Activated naive CD8-positive, alpha-beta T cell treated with anti-CD3 and anti-CD28 coated beads, Interleukin-2, amount 10 ng/mL, durations not matched to agents 7 days and 5 days (primary cell): ENCODE results near the gene RDH16. TPM values are rescaled to one million over a fixed set of nuclear protein-coding genes. Genes with fewer than 3 reads are reported as not detected.

Experiments
- ATAC-seq: fragments of 150-1000 bp; cut with Tn5 transposase; one replicate; pipeline ENCODE4 v1.10.0; 2021; ENCODE audit warnings: low read depth, moderate library complexity
- POLR2A ChIA-PET: fragments of 350-600 bp; sonication (Branson Sonifier 250); formaldehyde crosslinking; loops from one replicate; lab custom pipeline; 2021; ENCODE audit warnings: antibody characterized with exemption; lab: Charles Lee
- DNase-seq: peaks from one replicate; pipeline ENCODE4 v3.0.0; 2021
- H3K27ac Mint-ChIP-seq: one replicate; pipeline ENCODE4 v1.8.0; 2022; ENCODE audit warnings: mild to moderate bottlenecking, mixed read lengths
- H3K27me3 Mint-ChIP-seq: one replicate; pipeline ENCODE4 v1.8.0; 2022; ENCODE audit warnings: mild to moderate bottlenecking, moderate library complexity, mixed read lengths
- H3K36me3 Mint-ChIP-seq: one replicate; pipeline ENCODE4 v1.8.0; 2021; ENCODE audit warnings: mild to moderate bottlenecking, mixed read lengths
- H3K4me1 Mint-ChIP-seq: one replicate; pipeline ENCODE4 v1.8.0; 2021; ENCODE audit warnings: mixed read lengths
- H3K4me3 Mint-ChIP-seq: one replicate; pipeline ENCODE4 v1.8.0; 2022; ENCODE audit warnings: mild to moderate bottlenecking, moderate library complexity, mixed read lengths
- H3K9me3 Mint-ChIP-seq: one replicate; pipeline ENCODE4 v1.8.0; 2021; ENCODE audit warnings: mixed read lengths
- total RNA-seq, 2 experiments: library from RNA; stranded (reverse); gene quantifications; one replicate each; pipeline ENCODE4 v1.2.3, GENCODE V29; 2021

The RDH16 gene, protein sequence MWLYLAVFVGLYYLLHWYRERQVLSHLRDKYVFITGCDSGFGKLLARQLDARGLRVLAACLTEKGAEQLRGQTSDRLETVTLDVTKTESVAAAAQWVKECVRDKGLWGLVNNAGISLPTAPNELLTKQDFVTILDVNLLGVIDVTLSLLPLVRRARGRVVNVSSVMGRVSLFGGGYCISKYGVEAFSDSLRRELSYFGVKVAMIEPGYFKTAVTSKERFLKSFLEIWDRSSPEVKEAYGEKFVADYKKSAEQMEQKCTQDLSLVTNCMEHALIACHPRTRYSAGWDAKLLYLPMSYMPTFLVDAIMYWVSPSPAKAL
- total RNA-seq, result under 1 TPM; 0.62 to 0.69 TPM

DNA sequence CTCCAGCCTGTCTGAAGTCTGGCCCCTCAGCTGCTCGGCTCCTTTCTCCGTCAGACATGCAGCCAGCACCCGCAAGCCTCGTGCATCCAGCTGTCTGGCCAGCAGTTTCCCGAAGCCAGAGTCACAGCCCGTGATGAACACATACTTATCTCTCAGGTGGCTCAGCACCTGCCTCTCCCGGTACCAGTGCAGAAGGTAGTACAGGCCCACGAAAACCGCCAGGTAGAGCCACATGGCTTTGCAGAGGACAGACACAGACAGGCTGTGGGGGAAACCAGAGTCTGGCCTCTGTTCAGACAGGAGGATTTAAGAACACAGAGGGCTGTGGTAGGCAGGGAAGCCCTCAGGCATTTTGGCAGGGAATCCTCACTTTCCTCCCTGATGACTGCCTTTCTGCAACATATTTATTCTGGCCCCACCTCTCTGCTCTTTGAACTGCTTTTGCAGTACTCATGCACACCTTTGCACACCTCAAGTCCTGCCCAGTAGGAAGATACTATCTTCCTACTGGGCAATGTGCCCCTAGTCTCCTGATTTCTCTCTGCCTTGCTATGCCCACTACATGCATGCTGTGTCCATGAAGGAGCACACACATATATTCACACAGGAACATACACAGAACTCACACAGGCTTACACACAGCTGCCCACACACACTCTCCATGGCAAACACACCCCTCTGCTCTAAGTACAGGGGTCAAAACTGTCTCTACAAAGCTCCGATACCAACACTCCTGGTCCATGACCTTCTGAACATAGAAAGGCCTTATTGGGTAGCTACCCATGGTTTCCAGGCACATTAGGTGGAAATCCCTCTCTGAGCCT, at the start of gene RDH16:
TSS of gene RDH16 (minus strand) at position 380 of the 824 bp plus-strand sequence. CDS start at position 234, 146 bp downstream.
- H3K36me3 Mint-ChIP-seq, result no peaks in the 10 kb centered on the region
- DNase-seq, result no peak
- no peaks in the 10 kb centered on the region for H3K4me1 Mint-ChIP-seq
- H3K27ac Mint-ChIP-seq, result no peak within 1 kb of the TSS
- no peak for ATAC-seq
- H3K27me3 Mint-ChIP-seq, result peaks cover 5% of the 10 kb centered on the region
- peaks cover 11% of the 10 kb centered on the region for H3K9me3 Mint-ChIP-seq
- POLR2A ChIA-PET, result no interaction called here
- H3K4me3 Mint-ChIP-seq, result no peak within 1 kb of the TSS

DNA sequence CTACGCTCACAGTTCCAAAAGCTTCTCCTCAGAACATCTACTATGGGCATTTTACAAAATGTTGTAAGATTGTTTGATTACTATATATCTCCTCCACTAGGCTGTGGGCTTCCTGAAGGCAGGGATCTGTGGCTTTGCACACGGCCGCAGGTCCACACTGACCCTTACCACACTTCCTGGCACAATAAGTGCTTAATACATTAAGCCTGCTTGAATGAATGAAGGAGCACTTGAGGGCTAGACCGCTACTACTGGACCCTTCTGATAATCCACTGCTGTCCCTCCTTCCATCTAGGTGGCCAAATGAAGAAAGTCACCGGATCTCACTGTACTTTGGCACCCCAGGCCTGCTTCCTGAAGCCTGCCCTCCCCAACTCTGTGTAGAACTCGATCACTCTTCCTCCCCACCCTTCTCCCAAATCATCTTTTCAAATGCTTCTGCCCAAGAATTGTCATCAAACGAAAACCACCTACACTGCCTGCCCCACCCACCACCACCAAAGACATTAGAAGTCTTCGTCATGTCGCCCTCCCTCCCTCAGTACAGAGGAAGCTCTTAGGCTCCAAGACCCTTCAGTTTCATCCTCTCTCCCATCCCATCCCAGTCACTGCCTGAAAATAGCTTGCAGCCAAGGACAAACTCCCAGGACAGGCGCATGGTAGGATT, 49.5 kb upstream of the RDH16 start:
- Mint-ChIP-seq H3K27me3 (no peaks in the 10 kb centered on the region), H3K4me1 (peaks cover 48% of the 10 kb centered on the region)
- ATAC-seq, result no peak

DNA sequence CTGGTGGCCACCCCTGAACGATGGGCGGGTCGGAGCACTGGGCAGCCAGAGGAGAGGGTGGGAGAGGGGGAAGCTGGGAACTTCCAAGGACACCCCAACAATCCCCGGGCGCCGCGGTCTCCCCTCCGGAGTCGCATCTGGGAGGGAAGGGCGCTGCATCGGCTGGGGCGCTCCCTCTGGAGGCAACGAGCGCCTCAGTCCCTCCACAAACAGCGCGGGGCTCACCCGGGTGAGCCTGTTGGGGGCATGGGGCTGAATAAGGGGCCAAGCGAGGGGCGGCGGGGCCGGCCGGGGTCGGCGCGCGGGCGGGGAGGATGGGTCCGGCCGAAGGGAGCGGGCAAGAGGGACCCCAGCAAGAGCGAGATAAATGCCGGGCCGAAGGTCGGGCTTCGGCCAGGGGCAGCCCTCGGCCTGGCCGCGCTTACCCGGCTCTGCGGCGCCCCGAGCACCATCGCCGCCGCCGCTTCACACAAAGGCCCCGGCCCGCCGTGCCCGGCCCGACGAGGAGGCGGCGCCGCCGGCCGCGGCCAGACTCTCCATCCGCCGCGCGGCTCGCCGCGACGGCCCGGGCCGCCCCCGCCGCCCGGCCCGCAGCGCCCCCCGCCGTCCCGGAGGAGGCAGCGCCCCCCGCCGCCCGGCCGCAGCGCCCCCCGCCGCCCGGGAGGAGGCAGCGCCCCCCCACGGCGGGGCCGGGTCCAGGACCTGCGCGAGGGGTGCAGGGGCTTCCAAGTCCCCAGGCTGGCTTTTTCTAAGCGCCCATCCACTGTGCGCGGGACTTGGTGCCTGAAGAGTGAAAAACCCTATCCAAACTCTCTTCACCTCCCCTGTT, 48.8 kb upstream of the RDH16 start, which contains the start of gene ZBTB39:
TSS of gene ZBTB39 (minus strand) at position 567 of the 829 bp plus-strand sequence. CDS start 1,629 bp downstream, outside the sequence.
- POLR2A ChIA-PET, result interaction anchor here (1.0 to 2.9 kb wide), 4 partner anchors 63 to 105 kb away, joined by 3 to 14 read pairs (median 4); partner anchors contain the start of genes NEMP1 and STAT6
- ATAC-seq (peak; percentile 74), DNase-seq (peak; percentile 86)
- Mint-ChIP-seq H3K4me1 (peaks cover 46% of the 10 kb centered on the region), H3K9me3 (no peaks in the 10 kb centered on the region), H3K27me3 (no peaks in the 10 kb centered on the region), H3K36me3 (peaks cover 13% of the 10 kb centered on the region), H3K4me3 (peak within 1 kb of the TSS; percentile 94), H3K27ac (peak within 1 kb of the TSS; percentile 87)

More for the DNA sequence above, 49.5 kb upstream of the RDH16 start:
- POLR2A ChIA-PET, result interaction anchor here (1.0 to 2.5 kb wide), 3 partner anchors 62 to 105 kb away, joined by 3 to 23 read pairs (median 3); partner anchors contain the start of gene STAT6
- no peaks in the 10 kb centered on the region for H3K9me3 Mint-ChIP-seq
- DNase-seq, result no peak
- H3K4me3 Mint-ChIP-seq, result peak overlapping the region; percentile 79
- peaks cover 13% of the 10 kb centered on the region for H3K36me3 Mint-ChIP-seq
- H3K27ac Mint-ChIP-seq, result peak overlapping the region; percentile 87

DNA sequence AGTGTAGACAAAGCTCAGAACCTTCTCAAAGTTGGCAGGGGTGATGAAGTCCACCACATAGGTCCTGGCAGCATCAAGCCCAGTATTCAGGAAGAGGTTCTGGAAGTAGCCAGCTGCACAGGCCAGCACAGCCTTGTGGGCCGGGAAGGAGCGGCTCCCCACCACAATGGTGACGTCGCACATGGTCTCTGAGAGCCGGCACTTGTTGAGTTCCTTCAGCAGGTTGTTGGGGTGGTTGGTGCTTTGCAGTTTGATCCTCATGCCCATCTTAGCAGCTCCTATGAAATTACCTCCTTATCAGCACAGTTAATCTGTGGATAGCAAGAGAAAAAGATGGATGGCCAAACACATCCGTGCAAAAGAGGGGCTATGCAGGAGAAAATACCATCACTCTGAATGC, 47.2 kb upstream of the RDH16 start:
- no peak for ATAC-seq
- Mint-ChIP-seq H3K9me3 (no peaks in the 10 kb centered on the region), H3K4me3 (peak overlapping the region; percentile 94), H3K4me1 (peaks cover 48% of the 10 kb centered on the region), H3K27ac (no peak overlapping the region), H3K27me3 (no peaks in the 10 kb centered on the region), H3K36me3 (peaks cover 17% of the 10 kb centered on the region)
- DNase-seq, result no peak
- POLR2A ChIA-PET, result interaction anchor here (1.6 to 2.9 kb wide), 2 partner anchors 74 to 107 kb away, joined by 4 to 14 read pairs; partner anchors contain the start of genes NEMP1 and STAT6

DNA sequence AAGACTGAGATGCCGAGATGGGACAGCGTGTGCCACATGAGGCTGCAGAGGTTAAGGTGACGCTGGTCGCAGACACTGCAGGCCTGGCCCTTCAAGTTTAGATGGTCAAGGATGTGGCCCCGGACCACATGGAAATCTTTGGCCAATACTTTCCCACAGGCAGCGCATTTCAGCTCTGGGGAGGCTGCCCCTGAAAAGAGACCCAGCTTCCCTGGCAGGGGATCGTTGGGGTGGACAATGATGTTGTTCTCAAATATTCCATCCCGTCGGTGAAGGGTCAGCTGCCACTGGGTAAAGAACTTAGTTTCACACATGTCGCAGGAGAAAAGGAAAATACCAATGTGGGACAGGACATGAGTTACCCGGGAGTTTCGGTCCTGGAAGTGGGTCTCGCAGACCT, 46.0 kb upstream of the RDH16 start:
- ATAC-seq (no peak), DNase-seq (no peak)
- H3K27ac Mint-ChIP-seq, result no peak overlapping the region
- no peaks in the 10 kb centered on the region for H3K27me3 Mint-ChIP-seq
- POLR2A ChIA-PET, result interaction anchor here (2.9 kb wide), 1 partner anchor 108 kb away, joined by 14 read pairs; the partner anchor contains the start of gene STAT6
- H3K4me1 Mint-ChIP-seq, result peaks cover 54% of the 10 kb centered on the region
- no peak overlapping the region for H3K4me3 Mint-ChIP-seq
- H3K9me3 Mint-ChIP-seq, result no peaks in the 10 kb centered on the region
- H3K36me3 Mint-ChIP-seq, result peaks cover 21% of the 10 kb centered on the region

DNA sequence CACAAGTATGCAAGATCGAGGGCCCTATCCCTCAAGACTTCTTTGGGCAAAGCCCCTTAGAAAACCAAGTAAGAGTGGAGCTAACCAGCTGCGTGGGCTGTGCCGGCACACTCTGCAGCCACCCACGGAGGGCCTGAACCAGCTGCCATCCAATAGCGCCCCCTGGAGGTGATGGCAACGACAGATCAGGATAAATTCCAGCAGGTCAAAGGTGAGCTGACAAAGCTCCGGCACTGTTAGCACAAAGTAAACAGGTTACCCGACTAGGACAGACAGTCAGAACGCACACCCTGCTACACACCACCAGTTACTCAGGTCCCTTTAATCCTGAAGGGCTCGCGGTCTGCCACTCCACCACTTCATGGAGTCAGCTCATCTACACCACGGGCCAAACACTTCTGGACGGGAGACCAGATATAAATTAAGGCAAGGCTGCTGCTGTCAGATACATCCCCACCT, 44.1 kb upstream of the RDH16 start:
- POLR2A ChIA-PET, result interaction anchor here (0.8 kb wide), 1 partner anchor 111 kb away, joined by 3 read pairs; no protein-coding TSS in a partner anchor

DNA sequence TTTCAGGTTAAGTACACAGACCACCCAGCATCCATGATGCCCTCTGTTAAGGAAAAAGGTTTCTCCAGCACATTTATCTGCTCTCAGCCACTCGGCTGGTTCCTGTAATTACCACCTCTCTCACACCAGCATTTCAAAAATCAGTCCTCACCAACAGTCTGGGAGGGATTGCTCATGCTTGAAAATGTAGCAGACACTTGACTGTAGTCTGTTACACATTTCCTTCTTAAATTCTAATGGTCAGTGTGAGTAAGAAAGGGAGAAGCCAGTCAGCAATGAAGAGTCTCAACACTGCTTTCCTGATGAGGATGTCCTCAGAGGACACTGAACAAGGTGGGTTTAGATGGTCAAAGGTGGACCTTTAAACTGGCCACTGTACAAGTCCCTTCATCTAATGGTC, 43.0 kb upstream of the RDH16 start:
- ATAC-seq (no peak), DNase-seq (no peak)
- Mint-ChIP-seq H3K27ac (peak overlapping the region; percentile 23), H3K36me3 (peaks cover 23% of the 10 kb centered on the region), H3K9me3 (no peaks in the 10 kb centered on the region), H3K27me3 (no peaks in the 10 kb centered on the region), H3K4me1 (peaks cover 40% of the 10 kb centered on the region), H3K4me3 (no peak overlapping the region)
- POLR2A ChIA-PET, result interaction anchor here (1.0 kb wide), 1 partner anchor 65 kb away, joined by 4 read pairs; no protein-coding TSS in a partner anchor

More for the DNA sequence above, 44.1 kb upstream of the RDH16 start:
- H3K27me3 Mint-ChIP-seq, result no peaks in the 10 kb centered on the region
- H3K4me3 Mint-ChIP-seq, result no peak overlapping the region
- ATAC-seq, result peak; percentile 54
- H3K36me3 Mint-ChIP-seq, result peaks cover 23% of the 10 kb centered on the region
- peaks cover 42% of the 10 kb centered on the region for H3K4me1 Mint-ChIP-seq
- no peaks in the 10 kb centered on the region for H3K9me3 Mint-ChIP-seq
- H3K27ac Mint-ChIP-seq, result no peak overlapping the region
- peak; percentile 77 for DNase-seq

DNA sequence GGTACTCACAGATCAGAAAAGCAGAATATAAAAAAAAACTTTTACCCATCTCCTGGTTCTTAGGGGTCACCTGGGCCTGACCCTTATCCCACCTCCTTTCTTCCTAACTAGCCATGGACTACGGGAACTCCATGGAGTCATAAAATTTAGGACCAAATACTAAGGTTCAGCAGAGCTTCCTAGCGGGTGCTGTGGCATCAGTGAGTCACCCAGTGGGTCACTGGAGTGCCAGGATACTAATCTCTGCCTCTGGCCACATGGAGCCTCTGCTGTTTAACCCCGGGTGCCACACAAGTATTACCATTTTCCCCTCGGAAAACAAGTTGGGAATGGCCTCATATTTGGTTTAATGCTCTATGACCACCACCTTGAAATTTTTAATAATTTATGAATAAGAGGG, 42.0 kb upstream of the RDH16 start:
- peak overlapping the region; percentile 85 for H3K27ac Mint-ChIP-seq
- peaks cover 33% of the 10 kb centered on the region for H3K4me1 Mint-ChIP-seq
- no peaks in the 10 kb centered on the region for H3K27me3 Mint-ChIP-seq
- POLR2A ChIA-PET, result interaction anchor here (0.8 to 1.5 kb wide), 3 partner anchors 66 to 111 kb away, joined by 3 to 4 read pairs (median 3); partner anchors contain the start of genes NEMP1 and STAT6
- DNase-seq, result no peak
- ATAC-seq, result no peak
- no peaks in the 10 kb centered on the region for H3K9me3 Mint-ChIP-seq
- no peak overlapping the region for H3K4me3 Mint-ChIP-seq
- H3K36me3 Mint-ChIP-seq, result peaks cover 23% of the 10 kb centered on the region

DNA sequence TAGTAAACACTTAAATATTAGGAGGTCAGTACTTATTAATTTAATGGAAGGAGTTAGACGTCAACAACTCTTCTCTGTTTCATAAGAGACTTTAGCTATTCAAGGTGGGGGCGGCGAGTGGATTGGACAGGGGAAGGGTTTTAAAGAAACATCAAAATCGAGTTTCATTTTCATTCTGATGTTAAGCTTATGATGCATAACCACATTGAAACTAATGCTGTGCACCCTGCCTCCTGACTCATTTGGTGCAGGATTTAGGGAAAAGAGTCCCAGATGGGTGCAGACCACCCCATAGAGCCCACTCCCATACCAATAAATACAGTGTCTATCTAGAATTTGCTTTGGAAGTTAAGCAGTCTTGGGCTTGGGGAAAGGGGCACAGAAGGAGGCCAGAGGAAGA, 41.6 kb upstream of the RDH16 start:
- Mint-ChIP-seq H3K4me1 (peaks cover 33% of the 10 kb centered on the region), H3K9me3 (no peaks in the 10 kb centered on the region), H3K4me3 (peak overlapping the region; percentile 72), H3K27me3 (no peaks in the 10 kb centered on the region), H3K36me3 (peaks cover 18% of the 10 kb centered on the region), H3K27ac (peak overlapping the region; percentile 85)
- DNase-seq (no peak), ATAC-seq (peak; percentile 58)
- POLR2A ChIA-PET, result interaction anchor here (1.5 kb wide), 1 partner anchor 80 kb away, joined by 3 read pairs; the partner anchor contains the start of gene NEMP1

DNA sequence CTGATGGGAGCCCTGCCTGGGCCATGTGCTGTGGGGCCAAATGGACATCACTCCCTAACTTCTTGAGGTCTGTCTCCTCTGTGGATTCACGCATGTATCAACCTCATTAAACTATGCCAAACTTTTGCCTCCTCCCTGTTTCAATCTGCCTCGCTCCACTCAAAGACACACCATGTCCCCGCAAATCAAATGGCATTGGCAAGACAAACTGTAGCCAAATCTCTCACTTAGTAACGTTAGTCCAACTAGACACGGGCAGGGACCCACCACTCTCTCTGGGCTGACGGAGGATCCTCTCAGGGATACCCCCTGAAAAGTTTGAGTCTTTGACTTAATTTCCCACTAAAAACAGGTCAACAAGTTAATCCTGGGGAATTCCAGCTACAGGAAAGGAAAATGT, 40.9 kb upstream of the RDH16 start:
- Mint-ChIP-seq H3K27me3 (no peaks in the 10 kb centered on the region), H3K9me3 (no peaks in the 10 kb centered on the region), H3K27ac (peak overlapping the region; percentile 71), H3K4me1 (peaks cover 33% of the 10 kb centered on the region), H3K4me3 (peak overlapping the region; percentile 5), H3K36me3 (peaks cover 13% of the 10 kb centered on the region)
- DNase-seq (no peak), ATAC-seq (no peak)
- POLR2A ChIA-PET, result interaction anchor here (1.5 kb wide), 1 partner anchor 80 kb away, joined by 3 read pairs; the partner anchor contains the start of gene NEMP1

DNA sequence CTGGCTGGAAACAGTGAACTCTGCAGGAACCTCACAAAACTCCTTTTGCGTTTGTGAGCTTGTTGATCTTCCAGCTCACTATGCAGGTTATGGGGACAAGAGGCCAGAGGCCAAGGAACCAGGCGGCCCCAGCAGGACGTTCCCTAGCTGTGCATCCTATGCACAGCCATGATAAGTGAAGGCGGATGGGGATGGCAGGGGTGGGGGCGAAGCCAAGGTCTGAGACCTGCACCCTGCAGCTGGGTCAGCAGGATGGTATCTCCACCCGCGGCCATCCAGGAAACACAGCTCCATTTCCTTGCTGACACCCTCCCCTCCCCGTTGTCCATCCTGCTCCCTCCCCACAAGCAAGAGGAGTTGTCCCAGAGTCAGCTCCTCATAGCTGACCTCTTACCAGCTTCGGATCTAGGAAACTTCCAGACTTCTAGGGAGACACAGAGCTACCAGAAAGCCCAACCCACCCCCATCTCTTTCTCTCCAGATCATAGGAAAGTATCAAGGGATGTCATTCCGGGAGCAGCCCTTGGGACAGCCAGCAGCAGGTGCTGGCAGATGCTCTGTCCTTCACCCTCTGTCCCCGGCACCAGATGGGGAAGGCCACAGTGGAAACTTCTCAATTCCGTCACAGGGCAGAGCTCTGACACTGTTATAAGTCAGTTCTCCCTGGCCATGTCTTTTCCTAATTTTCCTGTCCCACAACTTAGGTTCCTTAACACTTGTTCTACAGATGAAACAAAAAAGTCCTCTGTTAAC, 39.6 kb upstream of the RDH16 start:
- Mint-ChIP-seq H3K9me3 (no peaks in the 10 kb centered on the region), H3K27ac (no peak overlapping the region), H3K36me3 (peaks cover 10% of the 10 kb centered on the region), H3K27me3 (no peaks in the 10 kb centered on the region), H3K4me1 (peaks cover 30% of the 10 kb centered on the region), H3K4me3 (no peak overlapping the region)
- POLR2A ChIA-PET, result no interaction called here
- ATAC-seq (no peak), DNase-seq (no peak)
